HepG2 (cell line): Measurements from ENCODE around the gene MIA2. TPM values are rescaled to one million over a fixed set of nuclear protein-coding genes. Genes with fewer than 3 reads are reported as not detected.

Source experiments
- ARNTL ChIP-seq: sonication (generic); formaldehyde crosslinking; IDR thresholded peaks from 2 replicates; pipeline ENCODE4 v1.4.0; 2020; ENCODE audit warnings: mild to moderate bottlenecking, missing genetic modification reagents
- CSRNP2 ChIP-seq: sonication (generic); formaldehyde crosslinking; conservative IDR thresholded peaks from 2 replicates; pipeline ENCODE4 v1.8.0; 2022; ENCODE audit warnings: low read depth, missing genetic modification reagents
- FOXM1 ChIP-seq: sonication (generic); formaldehyde crosslinking; IDR thresholded peaks from 2 replicates; pipeline ENCODE4 v1.5.0; 2020; ENCODE audit warnings: missing genetic modification reagents
- POLR2A ChIP-seq, 2 experiments: IDR thresholded peaks; 2 replicates each; pipeline ENCODE4 v1.6.1; 2011; ENCODE audit warnings: low read depth in 2 of 2, low read length in 2 of 2, mild to moderate bottlenecking in 1 of 2, moderate library complexity in 1 of 2; ENCODE audit not compliant: insufficient read depth in 1 of 2
- REL ChIP-seq: sonication (generic); formaldehyde crosslinking; conservative IDR thresholded peaks from 2 replicates; pipeline ENCODE4 v1.8.0; 2022; ENCODE audit warnings: mild to moderate bottlenecking, missing genetic modification reagents, moderate library complexity
- RFX5 ChIP-seq: IDR thresholded peaks from 2 replicates; pipeline ENCODE4 v1.6.1; 2011; ENCODE audit warnings: low read depth, low read length, improper control_type of control experiment
- THYN1 ChIP-seq: sonication (generic); formaldehyde crosslinking; IDR thresholded peaks from 2 replicates; pipeline ENCODE4 v1.8.1; 2023; ENCODE audit warnings: low read depth, mild to moderate bottlenecking, moderate library complexity, missing genetic modification reagents, borderline replicate concordance
- TOE1 ChIP-seq: sonication (generic); formaldehyde crosslinking; IDR thresholded peaks from 2 replicates; pipeline ENCODE4 v1.4.0; 2020; ENCODE audit warnings: mild to moderate bottlenecking, missing genetic modification reagents
- ZBTB38 ChIP-seq: sonication (generic); formaldehyde crosslinking; IDR thresholded peaks from 2 replicates; pipeline ENCODE4 v1.5.1; 2020; ENCODE audit warnings: mild to moderate bottlenecking, missing genetic modification reagents
- ZNF160 ChIP-seq: sonication (generic); formaldehyde crosslinking; IDR thresholded peaks from 2 replicates; pipeline ENCODE4 v1.8.0; 2022; ENCODE audit warnings: mild to moderate bottlenecking, inconsistent platforms, missing genetic modification reagents
- ZNF224 ChIP-seq: sonication (generic); formaldehyde crosslinking; IDR thresholded peaks from 2 replicates; pipeline ENCODE4 v1.5.0; 2020; ENCODE audit warnings: mild to moderate bottlenecking, missing genetic modification reagents
- ZNF496 ChIP-seq: sonication (generic); formaldehyde crosslinking; IDR thresholded peaks from 2 replicates; pipeline ENCODE4 v1.8.1; 2023; ENCODE audit warnings: mild to moderate bottlenecking, moderate library complexity, missing genetic modification reagents; ENCODE audit not compliant: insufficient replicate concordance
- ZNF891 ChIP-seq: sonication (generic); formaldehyde crosslinking; IDR thresholded peaks from 2 replicates; pipeline ENCODE4 v1.5.0; 2020; ENCODE audit warnings: mild to moderate bottlenecking, missing genetic modification reagents
- ZSCAN21 ChIP-seq: sonication (generic); formaldehyde crosslinking; IDR thresholded peaks from 2 replicates; pipeline ENCODE4 v1.8.0; 2022; ENCODE audit warnings: mild to moderate bottlenecking, missing genetic modification reagents, moderate library complexity, borderline replicate concordance
- polyA plus RNA-seq, 8 experiments: library from polyadenylated mRNA; depleted of rRNA in 3 of 8; stranded (reverse) in 7 of 8; unstranded in 1 of 8; fragments of >200 nt; fragmentation: Illumina TruSeq in 4 of 8; extraction: Trizol in 4 of 8; gene quantifications; 2 replicates each; pipeline versions ENCODE4 v1.2.1 to v1.2.3, GENCODE V29; 2011 to 2016; ENCODE audit warnings: low read depth in 4 of 8, missing spikeins in 1 of 8, mixed read lengths in 1 of 8; ENCODE audit not compliant: insufficient read depth in 1 of 8
- total RNA-seq, 5 experiments: library from RNA; depleted of rRNA; stranded (reverse); fragments of >200 nt; fragmentation: Illumina TruSeq; extraction: Trizol; gene quantifications; 2 replicates each; pipeline ENCODE4 v1.2.3, GENCODE V29; 2016; ENCODE audit warnings: low read depth in 1 of 5
- TF ChIP-seq, protein P1 (sequence below): sonication (generic); formaldehyde crosslinking; IDR thresholded peaks from 2 replicates; pipeline ENCODE4 v1.4.0; 2020; ENCODE audit warnings: missing genetic modification reagents
- TF ChIP-seq, protein P2 (sequence below): sonication (generic); formaldehyde crosslinking; IDR thresholded peaks from one replicate; pipeline ENCODE4 v1.5.1; 2020; ENCODE audit warnings: mild to moderate bottlenecking, missing genetic modification reagents; ENCODE audit errors: not compliant biosample characterization

MIA2 gene
- total and polyA plus RNA-seq, 2 of the 13 experiments (the other 11 are each of a cell fraction or from before 2014, with no cell fraction given) = 134 to 158 TPM

GRCh38 chr14:39366460-39367386 is 133.0 kb downstream of the MIA2 start (continued):
- TF ChIP-seq REL (CRISPR knock-in tag) = no peak
- TF ChIP-seq, protein P1, sequence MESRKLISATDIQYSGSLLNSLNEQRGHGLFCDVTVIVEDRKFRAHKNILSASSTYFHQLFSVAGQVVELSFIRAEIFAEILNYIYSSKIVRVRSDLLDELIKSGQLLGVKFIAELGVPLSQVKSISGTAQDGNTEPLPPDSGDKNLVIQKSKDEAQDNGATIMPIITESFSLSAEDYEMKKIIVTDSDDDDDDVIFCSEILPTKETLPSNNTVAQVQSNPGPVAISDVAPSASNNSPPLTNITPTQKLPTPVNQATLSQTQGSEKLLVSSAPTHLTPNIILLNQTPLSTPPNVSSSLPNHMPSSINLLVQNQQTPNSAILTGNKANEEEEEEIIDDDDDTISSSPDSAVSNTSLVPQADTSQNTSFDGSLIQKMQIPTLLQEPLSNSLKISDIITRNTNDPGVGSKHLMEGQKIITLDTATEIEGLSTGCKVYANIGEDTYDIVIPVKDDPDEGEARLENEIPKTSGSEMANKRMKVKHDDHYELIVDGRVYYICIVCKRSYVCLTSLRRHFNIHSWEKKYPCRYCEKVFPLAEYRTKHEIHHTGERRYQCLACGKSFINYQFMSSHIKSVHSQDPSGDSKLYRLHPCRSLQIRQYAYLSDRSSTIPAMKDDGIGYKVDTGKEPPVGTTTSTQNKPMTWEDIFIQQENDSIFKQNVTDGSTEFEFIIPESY (CRISPR knock-in tag) = 0 out of 2 replicates have a peak, but pooled peaks have one; percentile 18
- TF ChIP-seq THYN1 (CRISPR knock-in tag) = no peak
- 0 out of 2 replicates have a peak, but pooled peaks have one; percentile 72 for TF ChIP-seq ZNF891 (CRISPR knock-in tag)
- TF ChIP-seq CSRNP2 = no peak
- TF ChIP-seq ZNF160 (CRISPR knock-in tag) = 0 out of 2 replicates have a peak, but pooled peaks have one; percentile 59
- peak in 1 of 2 experiments; percentile 43; a peak in 1 of 4 replicates for TF ChIP-seq POLR2A (IDR thresholded peaks at IDR 0.05; ENCODE audit: insufficient read depth in 1 of 2, low read depth in 2 of 2, low read length in 2 of 2)
- TF ChIP-seq TOE1 = no peak
- TF ChIP-seq ARNTL (CRISPR knock-in tag) = no peak
- TF ChIP-seq FOXM1 (CRISPR knock-in tag) = 0 out of 2 replicates have a peak, but pooled peaks have one; percentile 16
- TF ChIP-seq RFX5 = no peak
- no peak for TF ChIP-seq ZSCAN21 (CRISPR knock-in tag)
- 0 out of 2 replicates have a peak, but pooled peaks have one; percentile 39 for TF ChIP-seq ZNF224
- no peak for TF ChIP-seq ZNF496
- TF ChIP-seq, protein P2, sequence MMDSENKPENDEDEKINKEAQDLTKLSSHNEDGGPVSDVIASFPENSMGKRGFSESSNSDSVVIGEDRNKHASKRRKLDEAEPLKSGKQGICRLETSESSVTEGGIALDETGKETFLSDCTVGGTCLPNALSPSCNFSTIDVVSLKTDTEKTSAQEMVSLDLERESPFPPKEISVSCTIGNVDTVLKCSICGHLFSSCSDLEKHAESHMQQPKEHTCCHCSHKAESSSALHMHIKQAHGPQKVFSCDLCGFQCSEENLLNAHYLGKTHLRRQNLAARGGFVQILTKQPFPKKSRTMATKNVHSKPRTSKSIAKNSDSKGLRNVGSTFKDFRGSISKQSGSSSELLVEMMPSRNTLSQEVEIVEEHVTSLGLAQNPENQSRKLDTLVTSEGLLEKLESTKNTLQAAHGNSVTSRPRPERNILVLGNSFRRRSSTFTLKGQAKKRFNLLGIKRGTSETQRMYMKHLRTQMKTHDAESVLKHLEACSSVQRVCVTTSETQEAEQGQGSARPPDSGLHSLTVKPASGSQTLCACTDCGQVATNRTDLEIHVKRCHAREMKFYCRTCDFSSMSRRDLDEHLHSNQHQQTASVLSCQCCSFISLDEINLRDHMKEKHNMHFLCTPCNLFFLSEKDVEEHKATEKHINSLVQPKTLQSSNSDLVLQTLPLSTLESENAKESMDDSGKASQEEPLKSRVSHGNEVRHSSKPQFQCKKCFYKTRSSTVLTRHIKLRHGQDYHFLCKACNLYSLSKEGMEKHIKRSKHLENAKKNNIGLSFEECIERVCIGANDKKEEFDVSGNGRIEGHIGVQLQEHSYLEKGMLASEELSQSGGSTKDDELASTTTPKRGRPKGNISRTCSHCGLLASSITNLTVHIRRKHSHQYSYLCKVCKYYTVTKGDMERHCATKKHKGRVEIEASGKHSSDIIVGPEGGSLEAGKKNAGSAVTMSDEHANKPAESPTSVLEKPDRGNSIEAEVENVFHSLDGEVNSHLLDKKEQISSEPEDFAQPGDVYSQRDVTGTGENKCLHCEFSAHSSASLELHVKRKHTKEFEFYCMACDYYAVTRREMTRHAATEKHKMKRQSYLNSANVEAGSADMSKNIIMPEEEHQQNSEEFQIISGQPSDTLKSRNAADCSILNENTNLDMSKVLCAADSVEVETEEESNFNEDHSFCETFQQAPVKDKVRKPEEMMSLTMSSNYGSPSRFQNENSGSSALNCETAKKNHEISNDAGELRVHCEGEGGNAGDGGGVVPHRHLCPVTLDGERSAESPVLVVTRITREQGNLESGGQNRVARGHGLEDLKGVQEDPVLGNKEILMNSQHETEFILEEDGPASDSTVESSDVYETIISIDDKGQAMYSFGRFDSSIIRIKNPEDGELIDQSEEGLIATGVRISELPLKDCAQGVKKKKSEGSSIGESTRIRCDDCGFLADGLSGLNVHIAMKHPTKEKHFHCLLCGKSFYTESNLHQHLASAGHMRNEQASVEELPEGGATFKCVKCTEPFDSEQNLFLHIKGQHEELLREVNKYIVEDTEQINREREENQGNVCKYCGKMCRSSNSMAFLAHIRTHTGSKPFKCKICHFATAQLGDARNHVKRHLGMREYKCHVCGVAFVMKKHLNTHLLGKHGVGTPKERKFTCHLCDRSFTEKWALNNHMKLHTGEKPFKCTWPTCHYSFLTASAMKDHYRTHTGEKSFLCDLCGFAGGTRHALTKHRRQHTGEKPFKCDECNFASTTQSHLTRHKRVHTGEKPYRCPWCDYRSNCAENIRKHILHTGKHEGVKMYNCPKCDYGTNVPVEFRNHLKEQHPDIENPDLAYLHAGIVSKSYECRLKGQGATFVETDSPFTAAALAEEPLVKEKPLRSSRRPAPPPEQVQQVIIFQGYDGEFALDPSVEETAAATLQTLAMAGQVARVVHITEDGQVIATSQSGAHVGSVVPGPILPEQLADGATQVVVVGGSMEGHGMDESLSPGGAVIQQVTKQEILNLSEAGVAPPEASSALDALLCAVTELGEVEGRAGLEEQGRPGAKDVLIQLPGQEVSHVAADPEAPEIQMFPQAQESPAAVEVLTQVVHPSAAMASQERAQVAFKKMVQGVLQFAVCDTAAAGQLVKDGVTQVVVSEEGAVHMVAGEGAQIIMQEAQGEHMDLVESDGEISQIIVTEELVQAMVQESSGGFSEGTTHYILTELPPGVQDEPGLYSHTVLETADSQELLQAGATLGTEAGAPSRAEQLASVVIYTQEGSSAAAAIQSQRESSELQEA = no peak
- peak; percentile 11; the same call in 1 of the 2 replicates for TF ChIP-seq ZBTB38
